ENCODE data around the gene ROBO1. TPM values are rescaled to one million over a fixed set of nuclear protein-coding genes. Genes with fewer than 3 reads are reported as not detected.
"Not testable (repeated sequence)": the region's sequence is repeated elsewhere in the genome, so short reads cannot be mapped to it uniquely, and the experiment has no call there.

ROBO1 gene
- polyA plus RNA-seq, 1 donor: 33.9 TPM

GRCh38 chr3:79551321-79551892 is 216.4 kb downstream of the ROBO1 start:
- DNase-seq: no peak

- no peak for DNase-seq
Measured at GRCh38 chr3:79543218-79543982, 224.4 kb downstream of the ROBO1 start.

GRCh38 chr3:79534727-79535126 is 233.1 kb downstream of the ROBO1 start:
- no peak for DNase-seq

- no peak for DNase-seq
Measured at GRCh38 chr3:79531566-79532295, 236.1 kb downstream of the ROBO1 start.

GRCh38 chr3:79521221-79521848 is 246.5 kb downstream of the ROBO1 start:
- DNase-seq: peak; percentile 40

GRCh38 chr3:79517766-79518413 is 249.9 kb downstream of the ROBO1 start:
- DNase-seq: peak; percentile 12

- no peak for DNase-seq
Measured at GRCh38 chr3:79516795-79517194, 251.0 kb downstream of the ROBO1 start.

GRCh38 chr3:79515072-79515471 is 252.7 kb downstream of the ROBO1 start:
- no peak for DNase-seq

GRCh38 chr3:79514069-79514468 is 253.7 kb downstream of the ROBO1 start:
- DNase-seq: no peak

GRCh38 chr3:79506751-79507150 is 261.0 kb downstream of the ROBO1 start:
- DNase-seq: no peak

GRCh38 chr3:79502216-79502681 is 265.5 kb downstream of the ROBO1 start:
- not testable (repeated sequence) for DNase-seq

- DNase-seq: no peak
Measured at GRCh38 chr3:79497447-79498111, 270.2 kb downstream of the ROBO1 start.

GRCh38 chr3:79491029-79491641 is 276.7 kb downstream of the ROBO1 start:
- peak; percentile 16 for DNase-seq

GRCh38 chr3:79490165-79491028 is 277.4 kb downstream of the ROBO1 start:
- peak; percentile 57 for DNase-seq

GRCh38 chr3:79488407-79488806 is 279.4 kb downstream of the ROBO1 start:
- no peak for DNase-seq

- DNase-seq: no peak
Measured at GRCh38 chr3:79480746-79481145, 287.1 kb downstream of the ROBO1 start.

- DNase-seq: no peak
Measured at GRCh38 chr3:79478620-79479019, 289.2 kb downstream of the ROBO1 start.

- DNase-seq: no peak
Measured at GRCh38 chr3:79477242-79477641, 290.6 kb downstream of the ROBO1 start.

- DNase-seq: no peak
Measured at GRCh38 chr3:79473993-79474392, 293.8 kb downstream of the ROBO1 start.

- DNase-seq: no peak
Measured at GRCh38 chr3:79467721-79468120, 300.1 kb downstream of the ROBO1 start.
